Measurements from ENCODE around the gene SQOR. TPM values are rescaled to one million over a fixed set of nuclear protein-coding genes. Genes with fewer than 3 reads are reported as not detected.

The SQOR gene
- total and polyA plus RNA-seq, 2 of the 4 experiments (the other 2 are of a cell fraction): 22.1 to 40.3 TPM

GRCh38 chr15:45702041-45702440 is 67.2 kb downstream of the SQOR start:
- Histone ChIP-seq H2AK9ac (replicated peaks; ENCODE audit: low read depth, low read length, poor library complexity) (no peak overlapping the region), H3K79me1 (ENCODE audit: low read depth in 1 of 2, low read length in 2 of 2) (no peaks in the 10 kb centered on the region), H3K36me3 (ENCODE audit: control insufficient read depth, insufficient read depth, low read length) (no peaks in the 10 kb centered on the region), H3K56ac (ENCODE audit: extremely low read depth, insufficient read depth, low read length) (no peak overlapping the region), H2BK5ac (ENCODE audit: low read depth, low read length, poor library complexity, severe bottlenecking) (no peak overlapping the region), H2BK15ac (ENCODE audit: low read depth, low read length) (no peak overlapping the region), H4K5ac (ENCODE audit: low read depth, low read length) (no peak overlapping the region), H2AFZ (replicated peaks; ENCODE audit: low read length, poor library complexity) (peak overlapping the region; percentile 7), H4K91ac (ENCODE audit: insufficient read depth, low read depth, low read length) (no peak overlapping the region), H3K9me1 (ENCODE audit: insufficient read depth, low read length) (no peaks in the 10 kb centered on the region), H3K4me1 (ENCODE audit: control insufficient read depth, insufficient read depth, low read length) (no peaks in the 10 kb centered on the region), H3K23ac (ENCODE audit: low read depth, low read length) (no peak overlapping the region), H2BK20ac (ENCODE audit: low read depth, low read length) (no peak overlapping the region), H4K20me1 (ENCODE audit: insufficient read depth, low read length) (no peaks in the 10 kb centered on the region), H3K9ac (ENCODE audit: low read depth, low read length) (no peak overlapping the region), H2BK120ac (ENCODE audit: low read depth, low read length) (no peak overlapping the region), H3K14ac (replicated peaks; ENCODE audit: low read depth, low read length) (no peak overlapping the region), H3K4me3 (ENCODE audit: insufficient read depth, low read depth, low read length) (no peak overlapping the region), H3K4me2 (ENCODE audit: low read depth, low read length) (no peak overlapping the region), H2AK5ac (ENCODE audit: low read depth, low read length) (no peak overlapping the region), H3K27me3 (ENCODE audit: control insufficient read depth, insufficient read depth, low read length) (0 out of 2 replicates have a peak, but pooled peaks cover 2% of the 10 kb centered on the region), H3K9me3 (ENCODE audit: control insufficient read depth, insufficient read depth, low read length) (no peaks in the 10 kb centered on the region), H4K8ac (ENCODE audit: low read depth in 2 of 2, low read length in 2 of 2) (no peak overlapping the region), H3K4ac (ENCODE audit: low read depth, low read length) (no peak overlapping the region), H3K18ac (ENCODE audit: low read depth, low read length) (no peak overlapping the region), H3K27ac (ENCODE audit: insufficient read depth, low read length) (no peak overlapping the region)
- whole genome bisulfite sequencing, 2 experiments (ENCODE audit: extremely low coverage in 2 of 2, insufficient read length in 1 of 2): 100% methylated on average over 1 of the region's 3 CpGs; no CpG with 5 or more reads in 1 of the 2 experiments
- dilution Hi-C loops (cut with HindIII; ENCODE audit: low sequenced_read_pairs, unreplicated experiment) (no loop called here), intact Hi-C loops (cut with micrococcal nuclease) (loop anchor here (10.0 kb wide), 1 partner anchor 743 kb away; no protein-coding TSS in a partner anchor), in situ Hi-C loops (cut with MboI; ENCODE audit: low sequenced_read_pairs) (no loop called here)
- ChIA-PET CTCF (no interaction called here), POLR2A (ENCODE audit: unreplicated experiment) (no interaction called here)
- DNase-seq (no peak), ATAC-seq (ENCODE audit: low read depth) (no peak)
- no peak for TF ChIP-seq MAZ (IDR thresholded peaks at IDR 0.05; ENCODE audit: borderline replicate concordance, low read depth, low read length)
- no peak for TF ChIP-seq MAFK (IDR thresholded peaks at IDR 0.05; ENCODE audit: low read depth, low read length)
- no peak for TF ChIP-seq NFE2L2 (IDR thresholded peaks at IDR 0.05; ENCODE audit: low read depth, low read length)
- TF ChIP-seq USF2 (IDR thresholded peaks at IDR 0.05; ENCODE audit: low read depth, low read length): no peak
- no peak for TF ChIP-seq CHD1 (IDR thresholded peaks at IDR 0.05; ENCODE audit: low read depth, low read length)
- TF ChIP-seq CTCF (conservative IDR thresholded peaks at IDR 0.05; ENCODE audit: low read depth, low read length): no peak
- TF ChIP-seq RAD21 (IDR thresholded peaks at IDR 0.05; ENCODE audit: low read length): no peak
- no peak for TF ChIP-seq BHLHE40 (IDR thresholded peaks at IDR 0.05; ENCODE audit: low read depth, low read length)
- no peak for TF ChIP-seq CEBPB (IDR thresholded peaks at IDR 0.05; ENCODE audit: low read depth, low read length)
- no peak for TF ChIP-seq POLR2A (IDR thresholded peaks at IDR 0.05; ENCODE audit: low read depth, low read length)
- no peak for TF ChIP-seq SMC3 (IDR thresholded peaks at IDR 0.05; ENCODE audit: low read depth, low read length)
- no peak for TF ChIP-seq RFX5 (IDR thresholded peaks at IDR 0.05; ENCODE audit: low read depth, low read length)
- no TSS peak for BruUV-seq (replicated peaks)

Measured in IMR-90 (cell line).